GM21447 (cell line): Measurements from ENCODE around the gene PCDHA13.
"Not testable (repeated sequence)": the region's sequence is repeated elsewhere in the genome, so short reads cannot be mapped to it uniquely, and the experiment has no call there.

Experiments
- ATAC-seq: cut with Tn5 transposase; IDR thresholded peaks from one replicate; pipeline ENCODE4 v1.9.1; 2021; ENCODE audit not compliant: unreplicated experiment

Gene PCDHA13

DNA sequence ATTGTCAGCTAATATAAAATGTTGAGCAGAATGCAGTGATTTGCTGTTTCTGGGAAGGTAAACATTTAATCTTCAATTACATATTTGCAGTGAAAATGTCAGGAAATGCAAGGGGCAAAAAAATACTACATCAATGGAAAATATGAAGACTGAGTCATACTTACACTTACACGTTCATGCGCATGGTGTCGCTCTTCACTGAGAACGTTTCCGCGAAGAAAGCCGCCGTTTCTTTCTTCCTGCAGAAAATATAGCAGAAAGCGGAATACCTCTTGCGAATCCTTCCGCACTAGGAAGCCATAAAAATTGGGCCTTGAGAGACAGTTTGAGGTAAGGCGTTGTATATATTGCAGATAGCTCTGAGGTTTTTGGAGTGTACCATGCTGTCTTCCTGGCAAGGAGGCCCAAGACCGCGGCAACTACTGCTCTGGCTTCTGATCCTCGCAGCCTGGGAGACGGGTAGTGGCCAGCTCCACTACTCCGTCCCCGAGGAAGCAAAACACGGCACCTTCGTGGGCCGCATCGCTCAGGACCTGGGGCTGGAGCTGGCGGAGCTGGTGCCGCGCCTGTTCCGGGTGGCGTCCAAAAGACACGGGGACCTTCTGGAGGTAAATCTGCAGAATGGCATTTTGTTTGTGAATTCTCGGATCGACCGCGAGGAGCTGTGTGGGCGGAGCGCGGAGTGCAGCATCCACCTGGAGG lies at the start of gene PCDHA13:
Gene PCDHA13 (plus strand): TSS at position 236 of the 702 bp plus-strand sequence. CDS start 145 bp downstream, at position 381.
- no peak for ATAC-seq

- ATAC-seq, result no peak
Observed at GRCh38 chr5:140833993-140834392, 47.9 kb upstream of the PCDHA13 start, which contains the start of gene PCDHA7. Gene PCDHA7 (plus strand): TSS chr5:140834269. CDS start chr5:140834384, 115 bp downstream.

GRCh38 chr5:140834439-140835008 lies 47.4 kb upstream of the PCDHA13 start:
- ATAC-seq, result not testable (repeated sequence)

DNA sequence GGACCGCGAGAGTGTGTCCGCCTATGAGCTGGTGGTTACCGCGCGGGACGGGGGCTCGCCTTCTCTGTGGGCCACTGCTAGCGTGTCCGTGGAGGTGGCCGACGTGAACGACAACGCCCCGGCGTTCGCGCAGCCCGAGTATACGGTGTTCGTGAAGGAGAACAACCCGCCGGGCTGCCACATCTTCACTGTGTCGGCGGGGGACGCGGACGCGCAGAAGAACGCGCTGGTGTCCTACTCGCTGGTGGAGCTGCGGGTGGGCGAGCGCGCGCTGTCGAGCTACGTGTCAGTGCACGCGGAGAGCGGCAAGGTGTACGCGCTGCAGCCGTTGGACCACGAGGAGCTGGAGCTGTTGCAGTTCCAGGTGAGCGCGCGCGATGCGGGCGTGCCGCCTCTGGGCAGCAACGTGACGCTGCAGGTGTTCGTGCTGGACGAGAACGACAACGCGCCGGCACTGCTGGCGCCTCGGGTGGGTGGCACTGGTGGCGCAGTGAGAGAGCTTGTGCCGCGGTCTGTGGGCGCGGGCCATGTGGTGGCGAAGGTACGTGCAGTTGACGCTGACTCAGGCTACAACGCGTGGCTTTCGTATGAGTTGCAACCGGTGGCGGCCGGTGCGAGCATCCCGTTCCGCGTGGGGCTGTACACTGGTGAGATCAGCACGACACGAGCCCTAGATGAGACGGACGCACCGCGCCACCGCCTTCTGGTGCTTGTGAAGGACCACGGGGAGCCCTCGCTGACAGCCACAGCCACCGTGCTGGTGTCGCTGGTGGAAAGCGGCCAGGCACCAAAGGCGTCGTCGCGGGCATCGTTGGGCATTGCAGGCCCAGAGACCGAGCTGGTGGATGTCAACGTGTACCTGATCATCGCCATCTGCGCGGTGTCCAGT lies 46.1 kb upstream of the PCDHA13 start:
- ATAC-seq, result no peak

- no peak for ATAC-seq
Observed at GRCh38 chr5:140840978-140841962, 40.7 kb upstream of the PCDHA13 start, which contains the start of gene PCDHA8. Gene PCDHA8 (plus strand): TSS chr5:140841187. CDS start chr5:140841322, 135 bp downstream.

GRCh38 chr5:140842798-140843733 lies 38.9 kb upstream of the PCDHA13 start:
- ATAC-seq, result no peak

GRCh38 chr5:140848139-140849102 lies 33.5 kb upstream of the PCDHA13 start, which contains the start of gene PCDHA9:
Gene PCDHA9 (plus strand): TSS chr5:140848382. CDS start chr5:140848496, 114 bp downstream.
- not testable (repeated sequence) for ATAC-seq

DNA sequence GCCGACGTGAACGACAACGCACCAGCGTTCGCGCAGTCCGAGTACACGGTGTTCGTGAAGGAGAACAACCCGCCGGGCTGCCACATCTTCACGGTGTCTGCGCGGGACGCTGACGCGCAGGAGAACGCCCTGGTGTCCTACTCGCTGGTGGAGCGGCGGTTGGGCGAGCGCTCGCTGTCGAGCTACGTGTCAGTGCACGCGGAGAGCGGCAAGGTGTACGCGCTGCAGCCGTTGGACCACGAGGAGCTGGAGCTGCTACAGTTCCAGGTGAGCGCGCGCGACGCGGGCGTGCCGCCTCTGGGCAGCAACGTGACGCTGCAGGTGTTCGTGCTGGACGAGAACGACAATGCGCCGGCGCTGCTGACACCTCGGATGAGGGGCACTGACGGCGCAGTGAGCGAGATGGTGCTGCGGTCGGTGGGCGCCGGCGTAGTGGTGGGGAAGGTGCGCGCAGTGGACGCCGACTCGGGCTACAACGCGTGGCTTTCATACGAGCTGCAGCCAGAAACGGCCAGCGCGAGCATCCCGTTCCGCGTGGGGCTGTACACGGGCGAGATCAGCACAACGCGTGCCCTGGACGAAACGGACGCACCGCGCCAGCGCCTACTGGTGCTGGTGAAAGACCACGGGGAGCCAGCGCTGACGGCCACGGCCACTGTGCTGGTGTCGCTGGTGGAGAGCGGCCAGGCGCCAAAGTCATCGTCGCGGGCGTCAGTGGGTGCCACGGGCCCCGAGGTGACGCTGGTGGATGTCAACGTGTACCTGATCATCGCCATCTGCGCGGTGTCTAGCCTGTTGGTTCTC lies 31.9 kb upstream of the PCDHA13 start:
- ATAC-seq, result not testable (repeated sequence)

DNA sequence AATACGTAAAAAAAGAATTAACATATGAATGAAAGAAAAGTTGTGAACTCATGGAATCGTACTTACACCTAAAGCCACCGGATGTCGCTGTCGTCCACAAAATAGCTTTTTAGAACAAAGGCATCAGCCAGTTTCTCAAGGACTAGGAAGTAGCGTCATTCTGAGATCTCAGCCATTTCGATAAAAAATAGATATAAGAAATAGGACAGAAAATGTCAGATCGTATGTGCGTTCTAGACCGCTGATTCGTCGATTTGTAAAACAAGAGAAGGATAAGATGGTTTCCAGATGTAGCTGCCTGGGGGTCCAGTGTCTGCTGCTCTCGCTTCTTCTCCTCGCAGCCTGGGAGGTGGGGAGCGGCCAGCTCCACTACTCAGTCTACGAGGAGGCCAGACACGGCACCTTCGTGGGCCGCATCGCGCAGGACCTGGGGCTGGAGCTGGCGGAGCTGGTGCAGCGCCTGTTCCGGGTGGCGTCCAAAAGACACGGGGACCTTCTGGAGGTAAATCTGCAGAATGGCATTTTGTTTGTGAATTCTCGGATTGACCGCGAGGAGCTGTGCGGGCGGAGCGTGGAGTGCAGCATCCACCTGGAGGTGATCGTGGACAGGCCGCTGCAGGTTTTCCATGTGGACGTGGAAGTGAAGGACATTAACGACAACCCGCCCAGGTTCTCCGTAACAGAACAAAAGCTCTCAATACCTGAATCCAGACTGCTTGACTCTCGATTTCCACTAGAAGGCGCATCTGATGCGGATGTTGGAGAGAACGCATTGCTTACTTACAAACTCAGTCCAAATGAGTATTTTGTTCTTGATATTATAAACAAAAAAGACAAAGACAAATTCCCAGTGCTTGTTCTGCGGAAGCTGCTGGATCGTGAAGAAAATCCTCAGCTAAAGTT lies 25.9 kb upstream of the PCDHA13 start, which contains the start of gene PCDHA10:
Gene PCDHA10 (plus strand): TSS at position 126 of the 903 bp plus-strand sequence. CDS start 152 bp downstream, at position 278.
- ATAC-seq, result no peak

GRCh38 chr5:140857177-140857986 lies 24.5 kb upstream of the PCDHA13 start:
- no peak for ATAC-seq

DNA sequence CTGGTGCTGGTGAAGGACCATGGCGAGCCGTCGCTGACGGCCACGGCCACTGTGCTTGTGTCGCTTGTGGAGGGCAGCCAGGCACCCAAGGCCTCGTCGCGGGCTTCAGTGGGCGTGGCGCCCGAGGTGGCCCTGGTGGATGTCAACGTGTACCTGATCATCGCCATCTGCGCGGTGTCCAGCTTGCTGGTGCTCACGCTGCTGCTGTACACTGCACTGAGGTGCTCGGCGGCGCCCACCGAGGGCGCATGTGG lies 24.0 kb upstream of the PCDHA13 start:
- no peak for ATAC-seq

DNA sequence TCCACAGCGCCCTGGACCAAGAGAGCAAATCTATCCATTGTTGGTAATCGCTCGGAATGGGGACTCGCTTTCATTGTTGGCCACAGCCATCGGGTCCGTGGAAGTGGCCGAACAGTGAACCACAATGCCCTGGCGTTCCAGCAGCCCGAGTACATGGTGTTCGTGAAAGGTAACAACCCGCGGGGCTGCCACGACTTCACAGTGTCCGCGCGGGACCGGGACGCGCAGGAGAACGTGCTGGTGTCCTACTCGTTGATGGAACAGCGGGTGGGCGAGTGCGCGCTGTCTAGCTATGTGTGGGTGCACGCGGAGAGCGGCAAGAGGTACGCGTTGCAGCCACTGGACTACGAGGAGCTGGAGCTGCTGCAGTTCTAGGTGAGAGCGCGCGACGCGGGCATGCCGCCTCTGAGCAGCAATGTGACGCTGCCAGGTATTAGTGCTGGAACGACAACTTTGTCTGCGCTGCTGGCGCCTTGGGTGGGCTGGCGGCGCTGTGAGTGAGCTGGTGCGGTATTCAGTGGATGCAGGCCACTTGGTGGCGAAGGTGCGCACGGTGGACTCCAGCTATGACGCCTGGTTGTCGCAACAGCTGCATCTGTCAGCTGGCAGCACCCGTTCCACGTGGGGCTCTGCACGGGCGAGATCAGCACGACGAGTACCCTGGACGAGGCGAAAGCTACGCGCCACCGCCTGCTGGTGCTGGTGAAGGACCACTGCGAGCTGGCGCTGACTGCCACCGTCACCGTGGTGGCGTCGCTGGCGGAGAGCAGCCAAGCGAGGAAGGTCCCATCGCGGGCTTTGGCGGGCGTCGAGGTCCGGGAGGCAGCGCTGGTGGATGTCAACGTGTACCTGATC lies 19.3 kb upstream of the PCDHA13 start:
- ATAC-seq, result no peak

- no peak for ATAC-seq
Observed at GRCh38 chr5:140868721-140869554, 13.0 kb upstream of the PCDHA13 start, which contains the start of gene PCDHA11. Gene PCDHA11 (plus strand): TSS chr5:140868957. CDS start chr5:140869104, 147 bp downstream.

DNA sequence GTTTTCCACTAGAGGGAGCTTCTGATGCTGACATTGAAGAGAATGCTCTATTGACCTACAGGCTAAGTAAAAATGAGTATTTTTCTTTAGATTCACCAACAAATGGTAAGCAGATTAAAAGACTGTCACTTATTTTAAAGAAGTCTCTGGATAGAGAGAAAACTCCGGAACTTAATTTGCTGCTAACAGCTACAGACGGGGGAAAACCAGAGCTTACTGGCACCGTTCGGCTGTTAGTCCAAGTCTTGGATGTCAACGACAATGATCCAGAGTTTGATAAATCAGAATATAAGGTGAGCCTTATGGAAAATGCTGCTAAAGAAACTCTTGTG lies 12.4 kb upstream of the PCDHA13 start:
- no peak for ATAC-seq
